Testis (tissue), 2 donors: ENCODE data around the gene SHANK1.

Experiments used
- POLR2A ChIP-seq: fragments of 450-650 bp; IDR thresholded peaks from one replicate; pipeline ENCODE4 v1.6.1; 2017; ENCODE audit warnings: antibody characterized with exemption, mild to moderate bottlenecking, moderate library complexity
- TF ChIP-seq, protein P1 (sequence below), 3 experiments: fragments of 450-650 bp in 2 of 3; fragments of 200-600 bp in 1 of 3; sonication (generic) in 1 of 3; IDR thresholded peaks; one replicate each; pipeline ENCODE4 v1.5.1; 2016 to 2019; ENCODE audit warnings: antibody characterized with exemption in 3 of 3, mild to moderate bottlenecking in 2 of 3, moderate library complexity in 1 of 3

DNA sequence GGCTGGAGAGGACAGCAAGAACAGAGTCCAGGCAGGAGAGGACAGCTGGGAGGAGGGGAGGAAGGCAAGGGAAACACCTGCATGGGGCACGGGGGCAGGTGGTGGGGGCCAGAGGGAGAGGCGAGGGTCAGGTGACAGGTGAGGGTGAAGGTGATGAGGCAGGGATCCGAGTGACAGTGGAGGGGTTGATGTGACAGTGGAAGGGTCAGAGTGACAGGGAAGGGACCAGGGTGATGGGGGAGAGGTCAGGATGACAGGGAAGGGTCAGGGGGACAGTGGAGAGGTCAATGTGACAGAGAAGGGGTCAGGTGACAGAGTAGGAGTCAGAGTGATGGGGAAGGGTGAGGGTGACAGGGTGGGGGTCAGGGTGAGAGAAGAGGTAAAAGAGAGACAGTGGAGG is 41.3 kb downstream of the SHANK1 start:
- TF ChIP-seq, protein P1, sequence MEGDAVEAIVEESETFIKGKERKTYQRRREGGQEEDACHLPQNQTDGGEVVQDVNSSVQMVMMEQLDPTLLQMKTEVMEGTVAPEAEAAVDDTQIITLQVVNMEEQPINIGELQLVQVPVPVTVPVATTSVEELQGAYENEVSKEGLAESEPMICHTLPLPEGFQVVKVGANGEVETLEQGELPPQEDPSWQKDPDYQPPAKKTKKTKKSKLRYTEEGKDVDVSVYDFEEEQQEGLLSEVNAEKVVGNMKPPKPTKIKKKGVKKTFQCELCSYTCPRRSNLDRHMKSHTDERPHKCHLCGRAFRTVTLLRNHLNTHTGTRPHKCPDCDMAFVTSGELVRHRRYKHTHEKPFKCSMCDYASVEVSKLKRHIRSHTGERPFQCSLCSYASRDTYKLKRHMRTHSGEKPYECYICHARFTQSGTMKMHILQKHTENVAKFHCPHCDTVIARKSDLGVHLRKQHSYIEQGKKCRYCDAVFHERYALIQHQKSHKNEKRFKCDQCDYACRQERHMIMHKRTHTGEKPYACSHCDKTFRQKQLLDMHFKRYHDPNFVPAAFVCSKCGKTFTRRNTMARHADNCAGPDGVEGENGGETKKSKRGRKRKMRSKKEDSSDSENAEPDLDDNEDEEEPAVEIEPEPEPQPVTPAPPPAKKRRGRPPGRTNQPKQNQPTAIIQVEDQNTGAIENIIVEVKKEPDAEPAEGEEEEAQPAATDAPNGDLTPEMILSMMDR (IDR thresholded peaks at IDR 0.05) = no peak
- no peak for TF ChIP-seq POLR2A
